Natural killer cell (primary cell): ENCODE results near the gene CWC25. TPM values are rescaled to one million over a fixed set of nuclear protein-coding genes. Genes with fewer than 3 reads are reported as not detected.
A peak's percentile ranks its signal among the peaks of the same experiment; 100 is the strongest.

Source experiments
- ATAC-seq, 3 donors: fragments of 150-1000 bp in 2 of 3; fragments of 200-7000 bp in 1 of 3; cut with Tn5 transposase; 1 replicate in 1 of 3; 2 replicates in 2 of 3; pipeline ENCODE4 v1.10.0; 2021; ENCODE audit warnings: mild to moderate bottlenecking in 2 of 3, moderate library complexity in 2 of 3
- DNase-seq, 2 donors: peaks; one replicate each; pipeline versions ENCODE4 v3.0.0 to v3.0.0-alpha.2; 2013 to 2021; ENCODE audit warnings: mixed read lengths in 1 of 2
- H3K27ac ChIP-seq: one replicate; pipeline ENCODE4 v1.5.1; 2013; ENCODE audit warnings: mild to moderate bottlenecking, low read length
- H3K27me3 ChIP-seq: one replicate; pipeline ENCODE4 v1.6.1; 2013; ENCODE audit warnings: low read length; ENCODE audit not compliant: control insufficient read depth, insufficient read depth
- H3K36me3 ChIP-seq: one replicate; pipeline ENCODE4 v1.6.1; 2013; ENCODE audit warnings: low read length; ENCODE audit not compliant: control insufficient read depth, insufficient read depth
- H3K4me1 ChIP-seq: one replicate; pipeline ENCODE4 v1.6.1; 2013; ENCODE audit warnings: low read length; ENCODE audit not compliant: control insufficient read depth, insufficient read depth
- H3K4me3 ChIP-seq: one replicate; pipeline ENCODE4 v1.5.1; 2013; ENCODE audit warnings: low read length
- H3K9me3 ChIP-seq: one replicate; pipeline ENCODE4 v1.6.1; 2013; ENCODE audit warnings: low read length; ENCODE audit not compliant: control insufficient read depth, insufficient read depth
- H3K27ac Mint-ChIP-seq, 2 donors: one replicate each; pipeline ENCODE4 v1.8.0; 2022; ENCODE audit warnings: mild to moderate bottlenecking in 2 of 2, mixed read lengths in 2 of 2, moderate library complexity in 1 of 2
- H3K27me3 Mint-ChIP-seq, 2 donors: one replicate each; pipeline ENCODE4 v1.8.0; 2022; ENCODE audit warnings: low read depth in 2 of 2, mixed read lengths in 2 of 2
- H3K36me3 Mint-ChIP-seq: one replicate; pipeline ENCODE4 v1.8.0; 2022; ENCODE audit warnings: mixed read lengths
- H3K4me1 Mint-ChIP-seq, 2 donors: one replicate each; pipeline ENCODE4 v1.8.0; 2022; ENCODE audit warnings: mixed read lengths in 2 of 2
- H3K4me3 Mint-ChIP-seq: one replicate; pipeline ENCODE4 v1.8.0; 2022; ENCODE audit warnings: mild to moderate bottlenecking, moderate library complexity, mixed read lengths
- H3K9me3 Mint-ChIP-seq, 2 donors: one replicate each; pipeline ENCODE4 v1.8.0; 2022; ENCODE audit warnings: mixed read lengths in 2 of 2
- CTCF ChIP-seq: fragments of 200-600 bp; IDR thresholded peaks from one replicate; pipeline ENCODE4 v1.8.0; 2022; ENCODE audit warnings: antibody characterized with exemption
- WGBS: methylation state at CpG from one replicate; pipeline ENCODE4 v1.1.7; 2013; ENCODE audit warnings: missing lambda C conversion rate; ENCODE audit not compliant: insufficient coverage; 5-methylcytosine and 5-hydroxymethylcytosine counted together
- intact Hi-C: fragments of 100-400 bp; cut with micrococcal nuclease; formaldehyde crosslinking; loops from one replicate; pipeline ENCODE4 v1.14.2; 2022
- total RNA-seq, 4 donors: library from RNA; stranded (reverse); fragments of 120-200 nt in 1 of 4; gene quantifications; one replicate each; pipeline versions ENCODE4 v1.2.3 to v1.2.4, GENCODE V29; 2013 to 2022

CWC25 gene
- total RNA-seq, 3 donors from 2014 or later (not counting 1 experiment from before 2014, with no cell fraction given) = 63.8 to 79.4 (median 74.4) TPM

- H3K36me3 ChIP-seq = peaks cover 5% of the 10 kb centered on the region
- Mint-ChIP-seq H3K36me3 (no peaks in the 10 kb centered on the region), H3K27me3 (no peaks in the 10 kb centered on the region), H3K27ac (peak overlapping the region; percentile 96 to 98), H3K4me1 (peaks cover 69 to 87% of the 10 kb centered on the region in 2 donors), H3K9me3 (no peaks in the 10 kb centered on the region), H3K4me3 (peak overlapping the region; percentile 100)
- peak overlapping the region; percentile 100 for H3K4me3 ChIP-seq
- peak overlapping the region; percentile 58 for H3K27ac ChIP-seq
- peak in 1 of 2 donors; percentile 53 for DNase-seq
- WGBS = 27% methylated on average over 1 of the region's 5 CpGs
- H3K4me1 ChIP-seq = peaks cover 76% of the 10 kb centered on the region
- no peak for ATAC-seq
- H3K27me3 ChIP-seq = no peaks in the 10 kb centered on the region
- no peaks in the 10 kb centered on the region for H3K9me3 ChIP-seq
- intact Hi-C loops = loop anchor here (5.0 kb wide), 2 partner anchors 170 to 280 kb away; partner anchors contain the start of gene PLXDC1
- no peak for TF ChIP-seq CTCF
Observed at GRCh38 chr17:38872027-38872511, 46.9 kb upstream of the CWC25 start.

GRCh38 chr17:38871247-38872015 is 46.3 kb upstream of the CWC25 start:
- WGBS = 25% methylated on average over 8 of the region's 11 CpGs
- Histone ChIP-seq H3K4me3 (peak overlapping the region; percentile 100), H3K27ac (peak overlapping the region; percentile 58), H3K9me3 (no peaks in the 10 kb centered on the region), H3K4me1 (peaks cover 70% of the 10 kb centered on the region), H3K27me3 (no peaks in the 10 kb centered on the region), H3K36me3 (peaks cover 5% of the 10 kb centered on the region)
- ATAC-seq = peak; percentile 37 to 50 (median 38)
- H3K27ac Mint-ChIP-seq = peak overlapping the region; percentile 96 to 98
- DNase-seq = peak; percentile 67 to 83
- no peak for TF ChIP-seq CTCF
- H3K4me1 Mint-ChIP-seq = peaks cover 63 to 80% of the 10 kb centered on the region in 2 donors
- no peaks in the 10 kb centered on the region for H3K27me3 Mint-ChIP-seq
- H3K9me3 Mint-ChIP-seq = no peaks in the 10 kb centered on the region
- intact Hi-C loops = loop anchor here (1.0 to 5.0 kb wide), 6 partner anchors 11 to 281 kb away; partner anchors contain the start of genes CWC25 and PLXDC1
- H3K36me3 Mint-ChIP-seq = no peaks in the 10 kb centered on the region
- H3K4me3 Mint-ChIP-seq = peak overlapping the region; percentile 100

- WGBS = under 1% methylated on average over 42 of the region's 56 CpGs
- Mint-ChIP-seq H3K27me3 (no peaks in the 10 kb centered on the region), H3K36me3 (no peaks in the 10 kb centered on the region), H3K4me3 (peak overlapping the region; percentile 100), H3K9me3 (no peaks in the 10 kb centered on the region), H3K27ac (peak overlapping the region; percentile 96 to 98), H3K4me1 (peaks cover 57 to 74% of the 10 kb centered on the region in 2 donors)
- Histone ChIP-seq H3K27me3 (no peaks in the 10 kb centered on the region), H3K4me1 (peaks cover 64% of the 10 kb centered on the region), H3K4me3 (peak overlapping the region; percentile 100), H3K27ac (peak overlapping the region; percentile 80), H3K36me3 (peaks cover 5% of the 10 kb centered on the region), H3K9me3 (no peaks in the 10 kb centered on the region)
- intact Hi-C loops = loop anchor here (1.0 to 5.0 kb wide), 6 partner anchors 12 to 282 kb away; partner anchors contain the start of genes CWC25 and PLXDC1
- TF ChIP-seq CTCF = no peak
- ATAC-seq (peak; percentile 37 to 66 (median 44)), DNase-seq (peak; percentile 64 to 81)
Observed at GRCh38 chr17:38870259-38871165, 45.4 kb upstream of the CWC25 start.
